GM12865 (cell line): ENCODE results near the gene AOPEP.
A peak's percentile ranks its signal among the peaks of the same experiment; 100 is the strongest.

Experiments used
- DNase-seq: peaks from one replicate; pipeline ENCODE4 v3.0.0; 2010; ENCODE audit warnings: low read depth
- H3K4me3 ChIP-seq: 2 replicates; pipeline ENCODE4 v1.5.1; 2011; ENCODE audit warnings: mild to moderate bottlenecking, low read depth, low read length, control low read depth
- TF ChIP-seq, protein P1 (sequence below): IDR thresholded peaks from 2 replicates; pipeline ENCODE4 v1.5.1; 2011; ENCODE audit warnings: low read length, control low read depth, low read depth, inconsistent platforms; ENCODE audit not compliant: insufficient read depth; ENCODE audit errors: missing control alignments

Gene AOPEP

DNA sequence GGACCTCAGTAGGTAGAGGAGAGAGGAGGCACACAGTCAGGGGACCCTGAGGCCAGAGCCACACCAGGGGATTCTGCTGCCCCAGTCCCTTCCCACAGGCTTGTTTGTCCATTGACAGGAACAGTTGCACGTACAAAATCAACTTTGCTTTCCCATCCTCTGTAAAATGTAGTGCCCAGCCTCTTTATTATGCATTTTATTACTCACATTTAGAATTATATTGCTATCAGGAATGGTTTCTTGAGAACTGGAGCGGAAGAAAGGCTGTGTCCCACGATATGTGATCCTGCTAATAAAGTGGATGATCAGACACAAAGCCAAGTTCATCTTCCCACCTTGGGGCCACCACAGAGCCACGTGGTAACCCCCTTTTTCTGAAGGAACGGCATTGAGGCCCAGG, 313.6 kb downstream of the AOPEP start:
- H3K4me3 ChIP-seq, result no peak overlapping the region
- TF ChIP-seq, protein P1, sequence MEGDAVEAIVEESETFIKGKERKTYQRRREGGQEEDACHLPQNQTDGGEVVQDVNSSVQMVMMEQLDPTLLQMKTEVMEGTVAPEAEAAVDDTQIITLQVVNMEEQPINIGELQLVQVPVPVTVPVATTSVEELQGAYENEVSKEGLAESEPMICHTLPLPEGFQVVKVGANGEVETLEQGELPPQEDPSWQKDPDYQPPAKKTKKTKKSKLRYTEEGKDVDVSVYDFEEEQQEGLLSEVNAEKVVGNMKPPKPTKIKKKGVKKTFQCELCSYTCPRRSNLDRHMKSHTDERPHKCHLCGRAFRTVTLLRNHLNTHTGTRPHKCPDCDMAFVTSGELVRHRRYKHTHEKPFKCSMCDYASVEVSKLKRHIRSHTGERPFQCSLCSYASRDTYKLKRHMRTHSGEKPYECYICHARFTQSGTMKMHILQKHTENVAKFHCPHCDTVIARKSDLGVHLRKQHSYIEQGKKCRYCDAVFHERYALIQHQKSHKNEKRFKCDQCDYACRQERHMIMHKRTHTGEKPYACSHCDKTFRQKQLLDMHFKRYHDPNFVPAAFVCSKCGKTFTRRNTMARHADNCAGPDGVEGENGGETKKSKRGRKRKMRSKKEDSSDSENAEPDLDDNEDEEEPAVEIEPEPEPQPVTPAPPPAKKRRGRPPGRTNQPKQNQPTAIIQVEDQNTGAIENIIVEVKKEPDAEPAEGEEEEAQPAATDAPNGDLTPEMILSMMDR, result no peak
- DNase-seq, result no peak

DNA sequence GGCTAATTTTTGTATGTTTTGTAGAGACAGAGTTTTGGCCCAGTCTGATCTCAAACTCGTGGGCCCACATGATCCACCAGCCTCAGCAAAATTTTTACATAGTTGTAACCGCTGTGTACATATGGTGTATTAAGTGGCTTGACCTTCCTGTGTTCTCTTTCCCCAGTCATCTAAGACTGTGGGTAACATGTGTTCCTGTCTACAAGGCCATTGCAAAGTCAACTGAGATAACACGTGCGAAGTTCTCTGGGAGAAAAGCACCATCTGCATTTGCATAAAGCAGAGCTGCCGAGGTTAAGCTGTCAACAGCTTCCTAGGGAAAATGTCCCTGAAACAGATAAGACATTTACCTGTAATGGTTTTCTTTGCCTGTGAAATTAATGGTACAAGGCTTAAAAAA, 317.3 kb downstream of the AOPEP start:
- no peak overlapping the region for H3K4me3 ChIP-seq
- TF ChIP-seq, protein P1, result no peak
- no peak for DNase-seq

DNA sequence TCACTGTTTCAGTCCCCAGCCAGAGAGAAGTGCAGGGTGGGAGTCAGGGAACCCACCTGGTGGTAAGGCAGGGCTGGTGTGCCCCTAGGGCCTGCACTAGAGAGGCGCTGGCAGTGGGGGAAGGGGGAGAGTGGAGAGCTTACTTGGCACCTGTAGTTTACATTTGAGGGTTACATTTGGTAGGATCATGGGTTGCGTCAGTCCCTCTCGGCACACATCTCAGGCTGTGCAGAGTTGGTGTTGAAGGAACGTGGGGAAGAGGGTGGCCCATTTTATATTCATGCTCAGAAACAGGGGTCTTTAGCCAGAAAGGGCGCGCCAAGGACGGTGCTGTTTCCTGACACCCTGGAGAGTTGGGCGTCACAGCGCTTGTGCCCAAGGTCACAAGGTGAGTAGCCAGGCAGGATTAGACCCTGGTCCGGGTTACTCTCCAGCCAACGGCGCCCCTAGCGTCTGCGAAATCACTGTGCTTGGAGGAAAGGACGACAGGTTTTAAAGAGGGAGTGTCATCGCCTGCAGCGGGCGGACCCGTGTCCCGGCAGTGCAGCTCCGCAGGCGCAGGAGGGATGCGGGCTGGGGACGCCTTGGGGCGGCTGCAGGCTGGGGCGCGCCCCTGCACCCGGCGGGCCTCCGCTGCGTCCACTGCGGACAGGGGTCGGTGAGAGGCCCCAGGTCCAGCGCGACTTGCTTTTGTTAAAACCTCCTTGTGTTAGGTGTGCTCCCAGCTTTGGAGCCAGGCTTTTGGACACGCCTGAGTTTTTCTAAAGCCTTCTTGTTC, 318.4 kb downstream of the AOPEP start:
- DNase-seq, result no peak
- H3K4me3 ChIP-seq, result no peak overlapping the region
- TF ChIP-seq, protein P1, result no peak

DNA sequence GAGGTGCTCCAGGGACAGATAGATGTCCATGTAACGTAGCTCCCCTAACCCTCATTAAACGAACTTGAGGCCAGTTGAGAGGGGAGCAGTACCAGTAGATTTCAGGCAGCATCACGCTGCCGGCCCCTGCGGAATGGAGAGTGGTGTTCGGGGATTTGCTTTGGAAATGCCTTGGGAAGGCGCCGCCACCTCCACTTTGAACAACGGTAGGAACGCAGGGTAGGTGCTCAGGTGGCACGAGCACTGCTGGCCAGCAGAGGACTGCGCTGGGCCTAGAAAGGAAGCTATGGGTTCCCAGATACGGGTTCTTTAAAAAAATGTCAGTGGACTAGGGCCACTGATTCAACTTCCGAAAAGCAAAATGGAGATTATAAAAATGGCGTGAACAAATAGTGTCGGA, 319.3 kb downstream of the AOPEP start:
- no peak for DNase-seq
- TF ChIP-seq, protein P1, result no peak
- no peak overlapping the region for H3K4me3 ChIP-seq

DNA sequence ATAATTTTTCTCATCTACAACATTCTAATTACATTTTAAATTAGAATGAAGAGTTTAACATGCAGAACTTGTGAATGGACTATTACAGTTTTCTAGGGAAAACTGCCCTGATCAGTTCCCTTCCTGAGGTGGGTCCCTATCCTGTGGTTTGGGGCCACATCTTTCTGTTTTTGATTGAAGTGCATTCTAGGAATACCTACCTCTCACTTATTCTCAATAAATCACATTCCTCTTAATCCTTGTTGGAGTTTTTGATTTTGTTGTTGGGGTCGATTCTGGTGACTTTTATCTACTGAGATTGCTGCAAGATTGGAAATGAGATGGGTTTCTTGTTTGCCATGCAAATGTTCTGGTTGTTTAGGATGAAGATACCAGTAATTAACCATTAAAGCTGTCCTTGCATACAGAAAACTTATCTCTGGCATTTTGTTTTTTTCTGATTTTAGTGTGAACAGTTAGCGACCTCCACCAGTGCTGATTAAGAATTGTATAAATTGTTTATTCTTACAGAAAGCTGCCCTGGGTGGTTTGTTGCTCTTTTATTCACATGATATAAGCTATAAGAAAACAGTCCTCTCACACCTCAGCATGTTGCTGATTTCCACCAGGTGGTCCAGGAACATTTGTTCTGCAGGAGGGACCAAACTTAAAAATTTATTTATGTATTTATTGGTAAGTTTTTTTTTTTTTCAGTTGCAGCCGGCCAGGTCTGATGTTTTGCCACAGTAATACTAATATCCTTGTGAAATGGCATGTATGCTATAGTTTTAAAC, 321.1 kb downstream of the AOPEP start:
- H3K4me3 ChIP-seq, result no peak overlapping the region
- TF ChIP-seq, protein P1, result no peak
- DNase-seq, result no peak

DNA sequence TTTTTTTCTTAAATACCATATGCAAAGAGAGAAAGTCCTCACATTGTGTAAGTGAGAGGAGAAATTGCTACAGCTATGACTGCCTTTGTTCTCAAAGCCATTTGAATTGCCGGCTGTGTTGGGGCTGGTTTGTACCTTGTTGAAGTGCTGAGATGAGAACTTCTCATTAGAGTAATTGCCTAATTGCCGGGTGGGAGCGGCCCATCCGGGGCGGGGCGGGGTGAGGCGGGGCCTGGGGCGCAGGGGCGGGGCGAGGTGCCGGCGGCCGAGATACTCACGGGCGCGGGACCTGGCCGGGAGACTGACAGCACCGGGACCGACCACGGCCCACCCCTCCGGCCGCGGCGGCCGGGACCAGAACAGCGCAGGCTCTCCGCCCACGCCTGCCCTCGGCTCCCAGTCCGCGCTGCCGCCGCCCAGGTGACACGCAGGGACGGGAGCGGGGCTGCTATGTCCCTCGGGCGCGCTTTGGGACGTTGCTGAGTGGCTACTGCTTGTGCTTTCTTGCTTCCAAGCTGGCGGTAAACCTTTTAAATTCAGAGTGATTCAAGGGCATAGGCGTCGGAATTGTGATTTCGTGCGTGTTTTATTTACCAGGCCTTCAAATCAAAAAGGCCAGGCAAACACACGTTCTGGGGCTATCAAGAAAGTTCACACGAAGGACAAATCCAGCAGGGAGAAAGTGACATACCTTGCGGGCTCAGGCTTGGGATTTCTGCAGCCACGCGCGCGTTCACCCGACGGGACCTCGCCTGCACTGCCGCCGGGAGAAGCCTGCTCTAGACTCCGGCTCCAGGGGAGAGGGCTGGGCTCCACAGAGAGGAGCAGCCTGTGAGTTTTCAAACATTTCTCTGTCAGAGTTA, 322.0 kb downstream of the AOPEP start:
- TF ChIP-seq, protein P1, result no peak
- DNase-seq, result peak; percentile 48

More for the DNA sequence above, 322.0 kb downstream of the AOPEP start:
- peak overlapping the region; percentile 68 for H3K4me3 ChIP-seq
